ENCODE results near the gene COL3A1.

COL3A1 gene

DNA sequence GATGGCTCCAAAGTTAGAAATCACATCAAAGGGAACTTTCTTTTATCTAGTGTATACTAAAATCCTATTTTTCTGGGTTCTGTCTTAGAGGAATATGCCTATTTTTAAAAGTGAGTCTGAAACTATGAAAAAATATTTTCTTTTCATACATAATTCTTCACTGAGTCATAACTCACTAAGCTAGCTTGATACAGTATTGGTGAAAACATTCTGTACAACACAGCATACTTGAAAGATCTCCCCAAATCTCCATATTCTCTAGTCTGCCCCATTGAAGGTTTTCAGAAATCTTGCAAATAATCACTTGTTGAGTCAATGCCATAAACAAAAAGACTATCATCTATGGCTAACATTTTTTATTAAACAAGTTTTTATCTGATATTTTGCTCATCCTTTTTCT is 44.5 kb downstream of the COL3A1 start:
- DNase-seq: no peak

DNA sequence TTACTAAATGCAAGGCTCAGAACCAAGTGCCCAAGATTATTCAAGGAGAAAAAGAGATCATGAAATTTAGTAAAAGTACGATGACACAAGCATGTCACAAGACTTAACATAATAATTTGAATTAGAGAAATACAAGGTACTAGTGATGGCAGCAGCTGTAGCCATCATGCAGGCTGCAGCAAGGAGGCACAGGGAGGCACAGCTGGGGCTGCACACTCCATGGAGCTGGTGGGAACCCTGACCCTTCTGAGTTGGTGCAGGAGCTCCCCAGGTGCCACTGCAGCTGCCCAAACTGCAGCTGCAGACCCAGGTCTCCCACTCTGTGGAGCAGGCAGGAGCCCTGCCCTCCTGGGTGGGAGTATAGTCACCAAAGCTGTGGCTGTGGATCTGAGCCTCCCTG is 46.0 kb downstream of the COL3A1 start:
- DNase-seq: no peak

DNA sequence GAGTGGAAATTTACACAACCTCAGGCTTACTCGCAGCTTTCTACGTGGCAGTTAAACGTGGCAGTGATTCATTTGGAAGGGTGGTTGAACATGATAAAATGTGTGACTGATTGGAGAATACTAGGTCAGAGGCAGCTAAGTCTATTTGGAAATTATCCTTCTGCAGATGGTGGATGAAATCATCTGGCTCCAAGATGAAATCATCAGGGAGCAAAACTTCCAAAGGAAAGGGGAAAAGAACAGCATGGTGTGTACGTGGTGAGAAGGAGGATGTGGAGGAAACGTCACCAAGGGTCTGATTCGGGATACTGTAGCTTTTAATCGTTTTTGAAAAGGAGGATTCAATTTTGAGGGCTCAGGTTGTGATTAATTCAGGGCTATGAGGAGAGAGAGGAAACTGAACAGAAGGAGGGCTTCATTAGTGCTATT is 47.9 kb downstream of the COL3A1 start:
- no peak for DNase-seq

DNA sequence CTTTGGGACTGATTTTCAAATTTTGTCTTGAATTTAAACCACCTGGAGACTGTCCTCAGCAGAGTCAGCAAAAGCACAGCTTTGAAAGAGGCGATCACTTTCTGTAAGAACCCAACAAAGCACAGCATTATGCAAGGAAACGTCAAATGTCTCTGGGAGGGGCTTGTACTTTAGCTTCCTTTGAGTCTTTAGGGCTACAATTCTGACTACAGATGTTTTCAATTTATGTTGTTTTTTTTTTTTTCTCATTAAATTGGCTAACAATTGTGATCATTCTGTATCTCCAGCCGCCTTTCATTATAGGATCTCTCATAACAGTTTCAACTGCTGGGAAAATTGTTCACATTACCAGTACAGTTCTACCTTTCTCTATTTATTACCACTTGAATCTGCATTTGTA is 48.3 kb downstream of the COL3A1 start:
- DNase-seq: no peak

DNA sequence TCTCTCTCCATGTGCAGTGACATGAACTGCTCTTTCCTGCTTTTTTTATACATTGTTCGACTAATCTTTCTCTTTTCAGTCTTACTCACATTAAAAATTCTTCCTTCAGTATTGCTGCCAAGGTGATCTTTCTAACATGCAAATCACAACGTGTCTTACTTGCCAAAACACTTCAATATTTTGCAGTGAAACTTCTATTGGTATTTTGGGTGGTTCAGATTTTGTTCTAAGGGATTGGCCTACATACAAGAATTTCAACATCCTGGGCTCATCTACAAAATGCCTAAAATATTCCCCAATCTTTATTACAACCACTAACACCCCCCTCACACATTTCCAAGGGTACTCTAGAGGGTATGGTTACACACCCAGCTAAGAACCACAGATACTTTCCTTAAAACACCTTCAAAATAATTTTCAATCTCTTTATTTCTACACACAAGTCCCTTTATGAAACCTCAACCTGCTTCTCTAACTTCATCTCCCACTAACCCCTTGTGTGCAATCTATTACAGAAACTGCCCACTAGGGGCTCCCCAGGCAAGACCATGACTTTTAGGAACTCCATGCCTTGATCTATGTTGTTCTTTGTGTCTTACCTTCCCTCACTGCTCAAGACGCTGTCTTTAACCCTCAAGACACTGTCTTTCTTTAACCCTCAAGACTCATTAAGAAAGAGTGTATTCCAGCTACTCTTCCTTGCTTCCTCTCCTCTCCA is 50.9 kb downstream of the COL3A1 start:
- no peak for DNase-seq

DNA sequence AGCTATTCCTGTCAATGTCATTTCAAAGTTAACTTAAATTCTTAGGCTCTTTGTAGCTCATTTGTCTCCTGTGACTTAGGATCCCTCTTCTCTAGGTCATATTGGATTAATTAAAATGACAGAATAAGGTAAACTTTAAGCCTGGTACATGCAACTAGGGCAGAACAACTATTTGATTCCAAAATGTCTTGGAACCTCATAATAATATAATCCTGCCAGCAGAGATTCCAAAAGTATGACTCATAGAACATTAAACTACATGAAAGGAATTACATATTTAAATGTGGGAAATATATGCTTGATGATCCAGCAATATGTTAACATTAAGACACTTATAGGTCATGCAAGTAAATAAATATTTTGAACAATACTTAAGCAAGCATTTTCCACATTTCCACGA is 63.3 kb downstream of the COL3A1 start:
- no peak for DNase-seq

DNA sequence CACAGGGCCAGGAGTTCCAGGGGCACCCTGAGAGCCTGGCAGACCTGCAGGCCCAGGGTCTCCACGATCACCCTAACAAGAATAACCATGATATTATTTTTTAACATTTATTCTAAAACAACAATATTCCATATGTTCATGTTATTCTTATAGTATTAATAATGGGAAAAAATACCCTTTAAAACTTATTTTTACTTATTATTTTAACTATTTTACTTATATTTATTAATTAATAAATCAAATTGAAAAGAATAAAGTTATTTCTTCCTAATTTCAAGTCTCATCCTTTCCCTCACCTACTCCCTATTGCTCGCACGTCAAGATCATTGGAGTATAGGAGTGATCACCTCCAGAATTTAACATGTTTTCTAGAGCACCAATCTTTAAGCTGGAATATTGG is 71.7 kb downstream of the COL3A1 start:
- DNase-seq: no peak

DNA sequence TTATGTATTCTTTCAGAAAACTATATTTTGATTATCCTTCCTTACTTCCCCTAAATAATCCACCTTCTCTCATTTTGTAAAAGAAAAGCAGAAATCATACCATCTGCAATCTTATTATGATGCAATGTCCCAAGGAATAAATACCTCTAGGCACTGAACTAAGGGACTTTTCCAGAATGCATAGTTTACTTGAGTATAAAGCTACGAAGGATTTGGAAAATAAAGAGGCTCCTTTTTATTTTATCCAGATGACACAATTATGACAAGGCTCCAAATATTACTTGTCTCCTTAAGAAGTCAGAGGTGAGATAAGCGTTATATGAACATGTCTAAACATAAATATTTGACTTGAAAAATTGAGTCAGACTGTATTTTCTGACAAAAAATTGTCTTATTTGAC is 72.1 kb downstream of the COL3A1 start:
- no peak for DNase-seq

DNA sequence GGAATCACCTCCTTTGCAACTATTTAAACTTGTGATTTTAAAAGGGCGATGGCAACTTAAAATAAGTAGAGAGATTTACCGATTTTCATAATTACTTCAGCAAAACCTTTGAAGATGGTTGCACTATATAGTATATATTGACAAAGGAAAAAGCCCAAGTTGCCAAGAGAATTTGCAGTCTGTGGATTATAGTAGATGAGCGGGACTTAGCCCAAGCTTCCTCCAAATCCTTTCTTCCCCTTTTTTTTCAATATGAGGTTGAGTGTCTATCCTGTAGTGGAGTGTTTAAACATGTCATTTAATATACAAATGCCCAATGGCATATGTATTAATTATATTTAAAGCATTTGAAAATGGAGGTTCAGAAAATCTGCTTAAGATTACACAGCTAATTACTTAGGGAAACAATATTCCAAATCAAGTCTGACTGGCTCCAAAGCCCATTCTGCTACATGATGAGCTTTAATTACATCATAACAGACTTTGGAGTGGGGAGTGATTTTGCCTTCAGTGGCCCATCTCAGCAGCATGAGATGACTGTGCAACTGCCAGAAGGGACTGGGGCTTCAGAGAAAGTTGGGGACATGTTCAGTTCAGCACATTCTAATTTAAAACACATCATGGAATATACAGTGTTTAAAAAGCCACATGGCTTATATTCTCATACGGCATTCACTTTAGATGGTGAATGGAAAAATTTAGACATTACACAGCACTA is 73.2 kb downstream of the COL3A1 start:
- no peak for DNase-seq

DNA sequence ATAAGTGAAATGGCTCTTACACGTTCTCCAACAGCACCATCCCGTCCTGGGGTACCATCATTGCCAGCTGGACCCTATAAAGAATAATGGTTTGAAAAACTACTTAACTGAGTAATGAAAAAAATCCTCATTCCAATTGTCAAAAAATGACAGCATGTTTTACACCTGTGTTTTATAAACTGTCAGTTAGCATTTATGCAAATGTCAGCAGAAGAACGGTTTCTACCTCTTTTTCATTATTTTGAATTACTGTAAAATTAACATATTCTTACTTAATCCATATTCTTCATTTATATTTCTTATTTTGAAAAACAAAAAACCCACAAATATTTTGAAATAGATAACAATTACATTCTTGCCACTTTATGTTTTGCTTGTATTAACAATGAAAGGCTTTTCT is 74.0 kb downstream of the COL3A1 start:
- no peak for DNase-seq

DNA sequence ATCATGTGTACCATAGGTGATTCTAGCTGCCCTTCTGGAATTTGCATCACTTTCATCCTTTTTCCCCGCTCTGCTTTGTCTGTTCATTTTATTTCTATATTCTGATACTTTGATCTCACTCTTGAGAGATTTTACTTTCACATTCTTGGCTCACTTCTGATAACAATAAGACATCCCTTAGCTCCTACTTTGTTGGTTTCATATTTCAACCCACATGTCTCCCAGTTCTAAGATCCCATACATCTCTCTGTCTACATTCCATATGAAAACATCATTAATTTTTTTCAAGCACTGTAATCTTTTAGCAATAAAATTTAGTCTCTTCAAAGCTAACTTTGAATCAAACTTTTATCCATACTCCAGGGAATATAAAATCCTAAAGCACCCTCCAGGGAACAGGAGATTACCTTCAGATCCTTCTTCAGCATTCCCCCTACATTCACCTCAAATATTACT is 75.6 kb downstream of the COL3A1 start:
- DNase-seq: no peak

DNA sequence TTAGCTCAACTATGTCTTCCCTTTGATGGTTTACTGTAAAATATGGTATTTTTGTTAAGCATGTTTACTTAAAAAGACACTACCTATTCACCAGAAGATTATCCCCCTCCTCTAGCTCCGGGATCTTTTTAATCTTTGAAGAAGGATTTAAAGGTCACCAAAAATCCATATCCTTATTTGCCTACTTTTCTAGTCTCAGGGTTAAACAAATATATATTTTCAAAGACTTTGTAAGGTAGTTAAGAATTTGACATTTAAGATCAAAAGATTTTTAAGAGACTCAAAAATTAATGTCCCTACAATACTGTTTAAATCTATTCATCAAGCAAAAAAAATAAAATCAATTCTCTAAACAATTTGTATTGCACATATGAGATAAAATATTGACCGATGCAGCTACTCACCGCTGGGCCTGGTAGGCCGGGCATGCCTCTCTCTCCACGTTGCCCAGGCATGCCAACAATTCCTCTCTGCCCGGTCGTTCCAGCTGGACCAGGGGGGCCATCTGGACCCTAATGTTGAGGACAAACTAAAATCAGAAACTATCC is 76.1 kb downstream of the COL3A1 start:
- no peak for DNase-seq

DNA sequence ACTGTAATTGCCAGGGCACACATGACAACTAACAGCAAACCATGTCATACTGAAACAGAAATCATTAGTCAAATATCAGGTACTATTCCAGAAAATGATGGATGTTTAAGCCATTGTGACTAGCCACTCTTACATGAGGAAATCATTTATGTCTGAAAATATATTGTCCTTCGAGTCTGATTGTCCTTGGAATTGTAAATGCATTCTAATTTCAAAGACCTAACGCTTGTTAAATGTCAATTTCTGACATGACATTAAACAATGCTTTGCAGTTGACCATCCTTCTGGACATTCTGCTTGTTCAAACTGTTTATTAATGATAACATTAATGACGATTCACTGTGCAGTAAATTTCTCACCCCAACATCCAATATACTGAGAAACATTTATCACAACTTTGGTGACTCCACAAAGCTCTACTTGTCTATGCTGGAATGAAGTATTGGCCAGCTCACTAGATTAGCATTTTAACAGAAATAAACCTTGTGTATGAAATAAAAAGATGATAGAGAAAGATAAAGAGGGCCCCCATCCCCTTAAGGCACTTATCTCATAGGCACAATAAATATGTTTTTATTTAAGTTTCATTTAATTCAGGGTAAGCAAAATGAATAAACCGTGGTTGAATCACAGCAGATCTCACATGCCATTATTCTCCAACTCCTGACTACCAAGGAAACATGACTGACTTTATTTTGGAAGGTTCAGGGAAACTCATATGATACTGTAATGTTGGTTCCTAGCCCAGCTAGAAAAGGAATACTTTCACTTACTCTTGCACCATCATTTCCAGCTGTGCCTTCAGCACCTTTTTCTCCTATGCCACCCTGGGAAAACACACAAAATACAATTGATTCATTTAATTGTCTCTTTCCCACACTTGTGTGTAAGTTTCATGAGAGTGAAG is 82.3 kb downstream of the COL3A1 start:
- no peak for DNase-seq

DNA sequence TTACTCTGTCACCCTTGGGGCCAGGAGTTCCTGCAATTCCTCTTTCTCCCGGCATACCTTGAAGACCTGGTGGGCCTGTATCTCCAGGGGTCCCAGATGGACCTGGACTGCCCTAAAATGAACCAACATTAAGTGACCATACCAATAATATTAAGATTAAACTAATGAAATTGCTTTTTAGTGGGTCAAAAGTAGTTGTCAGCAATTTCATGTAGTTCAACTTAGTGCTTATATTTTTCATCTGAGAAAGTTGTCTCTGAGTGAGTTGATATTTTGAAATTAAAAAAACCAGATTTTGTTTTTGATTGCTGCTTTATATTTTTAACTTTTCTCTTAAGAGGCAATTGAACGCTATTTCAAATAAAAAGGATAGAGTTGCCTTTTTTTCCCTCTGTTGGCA is 83.1 kb downstream of the COL3A1 start:
- DNase-seq: no peak

DNA sequence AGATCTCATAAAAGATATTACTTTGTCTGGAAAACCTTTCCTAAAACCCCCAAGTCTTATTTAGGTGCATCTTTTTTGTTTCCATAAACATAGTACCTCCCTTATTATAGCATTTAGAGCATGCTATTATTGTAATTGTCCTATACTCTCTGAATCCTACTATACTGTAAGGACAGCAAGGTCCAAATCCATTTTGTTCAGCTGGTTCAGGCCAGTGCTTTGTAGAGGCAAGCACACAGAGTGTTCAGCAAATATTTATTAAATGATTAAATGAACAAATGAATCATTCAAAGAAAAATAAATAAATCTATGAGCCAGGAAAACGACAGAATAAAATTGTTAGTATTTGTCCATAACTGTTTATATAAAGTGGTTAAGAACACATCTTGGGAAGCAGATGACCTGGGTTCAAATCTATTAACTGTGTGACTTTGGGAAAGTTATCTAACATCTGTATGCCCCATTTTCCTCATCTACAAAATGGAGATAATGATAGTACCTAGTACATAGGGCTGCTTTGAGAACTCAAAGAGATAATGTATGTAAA is 86.0 kb downstream of the COL3A1 start:
- DNase-seq: no peak
